ENCODE results near the gene TPO.
A peak's percentile ranks its signal among the peaks of the same experiment; 100 is the strongest.

Gene TPO

GRCh38 chr2:1521191-1521877, 108.1 kb downstream of the TPO start:
- ChIA-PET POLR2A (no interaction called here), CTCF (no interaction called here)
- no peak overlapping the region for H3K27ac ChIP-seq (ENCODE audit: insufficient read depth in 1 of 2, low read depth in 1 of 2, low read length in 2 of 2, poor library complexity in 1 of 2, severe bottlenecking in 2 of 2)
- no peaks in the 10 kb centered on the region for H3K36me3 ChIP-seq (ENCODE audit: control insufficient read depth in 4 of 4, insufficient read depth in 4 of 4, low read length in 3 of 4)
- H3K9me3 ChIP-seq (ENCODE audit: control extremely low read depth in 1 of 5, control insufficient read depth in 4 of 5, insufficient read depth in 2 of 5, low read depth in 1 of 5, low read length in 4 of 5): peaks cover 0 to 5% (median 0%) of the 10 kb centered on the region in 5 experiments
- DNase-seq: no peak
- H3K4me1 ChIP-seq (ENCODE audit: control extremely low read depth in 1 of 4, control insufficient read depth in 4 of 4, insufficient read depth in 4 of 4, low read length in 3 of 4): peaks cover 3 to 26% (median 20%) of the 10 kb centered on the region in 4 experiments
- H3K4me3 ChIP-seq (ENCODE audit: control insufficient read depth in 1 of 7, extremely low read depth in 1 of 7, insufficient read depth in 4 of 7, low read depth in 2 of 7, low read length in 6 of 7): no peak overlapping the region
- 97% methylated on average over 18 of the region's 21 CpGs for WGBS (ENCODE audit: insufficient coverage)
- no peaks in the 10 kb centered on the region for H3K27me3 ChIP-seq (replicated peaks in 2 of 5; ENCODE audit: control insufficient read depth in 4 of 5, insufficient read depth in 5 of 5, low read length in 4 of 5)

GRCh38 chr2:1521878-1522830, 108.9 kb downstream of the TPO start:
- CTCF ChIA-PET: no interaction called here
- Histone ChIP-seq H3K27me3 (replicated peaks in 2 of 5; ENCODE audit: control insufficient read depth in 4 of 5, insufficient read depth in 5 of 5, low read length in 4 of 5) (no peaks in the 10 kb centered on the region), H3K4me3 (ENCODE audit: control insufficient read depth in 1 of 7, extremely low read depth in 1 of 7, insufficient read depth in 4 of 7, low read depth in 2 of 7, low read length in 6 of 7) (no peak overlapping the region), H3K4me1 (ENCODE audit: control extremely low read depth in 1 of 4, control insufficient read depth in 4 of 4, insufficient read depth in 4 of 4, low read length in 3 of 4) (peaks cover 3 to 24% (median 20%) of the 10 kb centered on the region in 4 experiments), H3K27ac (ENCODE audit: insufficient read depth in 1 of 2, low read depth in 1 of 2, low read length in 2 of 2, poor library complexity in 1 of 2, severe bottlenecking in 2 of 2) (no peak overlapping the region), H3K9me3 (ENCODE audit: control extremely low read depth in 1 of 5, control insufficient read depth in 4 of 5, insufficient read depth in 2 of 5, low read depth in 1 of 5, low read length in 4 of 5) (peaks cover 0 to 5% (median 0%) of the 10 kb centered on the region in 5 experiments), H3K36me3 (ENCODE audit: control insufficient read depth in 4 of 4, insufficient read depth in 4 of 4, low read length in 3 of 4) (no peaks in the 10 kb centered on the region)
- WGBS (ENCODE audit: insufficient coverage): 93% methylated on average over 23 of the region's 26 CpGs
- no peak for DNase-seq
- POLR2A ChIA-PET: no interaction called here

GRCh38 chr2:1527153-1527992, 114.1 kb downstream of the TPO start:
- WGBS (ENCODE audit: insufficient coverage): 89% methylated on average over 3 of the region's 9 CpGs
- CTCF ChIA-PET: no interaction called here
- Histone ChIP-seq H3K9me3 (ENCODE audit: control extremely low read depth in 1 of 5, control insufficient read depth in 4 of 5, insufficient read depth in 2 of 5, low read depth in 1 of 5, low read length in 4 of 5) (peaks cover 0 to 5% (median 0%) of the 10 kb centered on the region in 5 experiments), H3K27me3 (replicated peaks in 2 of 5; ENCODE audit: control insufficient read depth in 4 of 5, insufficient read depth in 5 of 5, low read length in 4 of 5) (no peaks in the 10 kb centered on the region), H3K36me3 (ENCODE audit: control insufficient read depth in 4 of 4, insufficient read depth in 4 of 4, low read length in 3 of 4) (no peaks in the 10 kb centered on the region), H3K27ac (ENCODE audit: insufficient read depth in 1 of 2, low read depth in 1 of 2, low read length in 2 of 2, poor library complexity in 1 of 2, severe bottlenecking in 2 of 2) (no peak overlapping the region), H3K4me1 (ENCODE audit: control extremely low read depth in 1 of 4, control insufficient read depth in 4 of 4, insufficient read depth in 4 of 4, low read length in 3 of 4) (no peaks in the 10 kb centered on the region), H3K4me3 (ENCODE audit: control insufficient read depth in 1 of 7, extremely low read depth in 1 of 7, insufficient read depth in 4 of 7, low read depth in 2 of 7, low read length in 6 of 7) (no peak overlapping the region)
- POLR2A ChIA-PET: no interaction called here
- DNase-seq: no peak

GRCh38 chr2:1528273-1529064, 115.2 kb downstream of the TPO start:
- Histone ChIP-seq H3K36me3 (ENCODE audit: control insufficient read depth in 4 of 4, insufficient read depth in 4 of 4, low read length in 3 of 4) (no peaks in the 10 kb centered on the region), H3K4me3 (ENCODE audit: control insufficient read depth in 1 of 7, extremely low read depth in 1 of 7, insufficient read depth in 4 of 7, low read depth in 2 of 7, low read length in 6 of 7) (no peak overlapping the region), H3K27me3 (replicated peaks in 2 of 5; ENCODE audit: control insufficient read depth in 4 of 5, insufficient read depth in 5 of 5, low read length in 4 of 5) (no peaks in the 10 kb centered on the region), H3K27ac (ENCODE audit: insufficient read depth in 1 of 2, low read depth in 1 of 2, low read length in 2 of 2, poor library complexity in 1 of 2, severe bottlenecking in 2 of 2) (no peak overlapping the region), H3K4me1 (ENCODE audit: control extremely low read depth in 1 of 4, control insufficient read depth in 4 of 4, insufficient read depth in 4 of 4, low read length in 3 of 4) (no peaks in the 10 kb centered on the region), H3K9me3 (ENCODE audit: control extremely low read depth in 1 of 5, control insufficient read depth in 4 of 5, insufficient read depth in 2 of 5, low read depth in 1 of 5, low read length in 4 of 5) (peaks cover 0 to 3% (median 0%) of the 10 kb centered on the region in 5 experiments)
- ChIA-PET CTCF (no interaction called here), POLR2A (no interaction called here)
- DNase-seq: no peak
- WGBS (ENCODE audit: insufficient coverage): 73% methylated on average over 4 of the region's 6 CpGs

GRCh38 chr2:1538663-1539062, 125.4 kb downstream of the TPO start:
- ChIA-PET POLR2A (no interaction called here), CTCF (no interaction called here)
- peak; percentile 64 to 83 (median 80) for DNase-seq
- WGBS (ENCODE audit: insufficient coverage): 18% methylated on average over 6 of the region's 10 CpGs
- no peak overlapping the region for H3K27ac ChIP-seq (ENCODE audit: insufficient read depth in 1 of 2, low read depth in 1 of 2, low read length in 2 of 2, poor library complexity in 1 of 2, severe bottlenecking in 2 of 2)
- H3K36me3 ChIP-seq (ENCODE audit: control insufficient read depth in 4 of 4, insufficient read depth in 4 of 4, low read length in 3 of 4): no peaks in the 10 kb centered on the region
- H3K27me3 ChIP-seq (replicated peaks in 2 of 5; ENCODE audit: control insufficient read depth in 4 of 5, insufficient read depth in 5 of 5, low read length in 4 of 5): peaks cover 0 to 3% (median 0%) of the 10 kb centered on the region in 5 experiments
- H3K4me3 ChIP-seq (ENCODE audit: control insufficient read depth in 1 of 7, extremely low read depth in 1 of 7, insufficient read depth in 4 of 7, low read depth in 2 of 7, low read length in 6 of 7): no peak overlapping the region
- H3K4me1 ChIP-seq (ENCODE audit: control extremely low read depth in 1 of 4, control insufficient read depth in 4 of 4, insufficient read depth in 4 of 4, low read length in 3 of 4): no peaks in the 10 kb centered on the region
- peaks cover 0 to 2% (median 0%) of the 10 kb centered on the region in 5 experiments for H3K9me3 ChIP-seq (ENCODE audit: control extremely low read depth in 1 of 5, control insufficient read depth in 4 of 5, insufficient read depth in 2 of 5, low read depth in 1 of 5, low read length in 4 of 5)

- Histone ChIP-seq H3K9me3 (ENCODE audit: control extremely low read depth in 1 of 5, control insufficient read depth in 4 of 5, insufficient read depth in 2 of 5, low read depth in 1 of 5, low read length in 4 of 5) (peaks cover 0 to under 1% (median 0%) of the 10 kb centered on the region in 5 experiments), H3K27me3 (replicated peaks in 2 of 5; ENCODE audit: control insufficient read depth in 4 of 5, insufficient read depth in 5 of 5, low read length in 4 of 5) (peaks cover 0 to 3% (median 0%) of the 10 kb centered on the region in 5 experiments), H3K4me3 (ENCODE audit: control insufficient read depth in 1 of 7, extremely low read depth in 1 of 7, insufficient read depth in 4 of 7, low read depth in 2 of 7, low read length in 6 of 7) (no peak overlapping the region), H3K4me1 (ENCODE audit: control extremely low read depth in 1 of 4, control insufficient read depth in 4 of 4, insufficient read depth in 4 of 4, low read length in 3 of 4) (no peaks in the 10 kb centered on the region), H3K36me3 (ENCODE audit: control insufficient read depth in 4 of 4, insufficient read depth in 4 of 4, low read length in 3 of 4) (no peaks in the 10 kb centered on the region), H3K27ac (ENCODE audit: insufficient read depth in 1 of 2, low read depth in 1 of 2, low read length in 2 of 2, poor library complexity in 1 of 2, severe bottlenecking in 2 of 2) (no peak overlapping the region)
- ChIA-PET CTCF (interaction anchor here (0.8 to 1.5 kb wide), 2 partner anchors 9 to 1292 kb away, joined by 3 to 6 read pairs; no protein-coding TSS in a partner anchor), POLR2A (no interaction called here)
- no peak for DNase-seq
- 98% methylated on average over 18 of the region's 19 CpGs for WGBS (ENCODE audit: insufficient coverage)
Observed at GRCh38 chr2:1539441-1539840, 126.2 kb downstream of the TPO start.

All from common myeloid progenitor, CD34-positive (primary cell).